ENCODE data around the gene CBR4.

CBR4 gene

DNA sequence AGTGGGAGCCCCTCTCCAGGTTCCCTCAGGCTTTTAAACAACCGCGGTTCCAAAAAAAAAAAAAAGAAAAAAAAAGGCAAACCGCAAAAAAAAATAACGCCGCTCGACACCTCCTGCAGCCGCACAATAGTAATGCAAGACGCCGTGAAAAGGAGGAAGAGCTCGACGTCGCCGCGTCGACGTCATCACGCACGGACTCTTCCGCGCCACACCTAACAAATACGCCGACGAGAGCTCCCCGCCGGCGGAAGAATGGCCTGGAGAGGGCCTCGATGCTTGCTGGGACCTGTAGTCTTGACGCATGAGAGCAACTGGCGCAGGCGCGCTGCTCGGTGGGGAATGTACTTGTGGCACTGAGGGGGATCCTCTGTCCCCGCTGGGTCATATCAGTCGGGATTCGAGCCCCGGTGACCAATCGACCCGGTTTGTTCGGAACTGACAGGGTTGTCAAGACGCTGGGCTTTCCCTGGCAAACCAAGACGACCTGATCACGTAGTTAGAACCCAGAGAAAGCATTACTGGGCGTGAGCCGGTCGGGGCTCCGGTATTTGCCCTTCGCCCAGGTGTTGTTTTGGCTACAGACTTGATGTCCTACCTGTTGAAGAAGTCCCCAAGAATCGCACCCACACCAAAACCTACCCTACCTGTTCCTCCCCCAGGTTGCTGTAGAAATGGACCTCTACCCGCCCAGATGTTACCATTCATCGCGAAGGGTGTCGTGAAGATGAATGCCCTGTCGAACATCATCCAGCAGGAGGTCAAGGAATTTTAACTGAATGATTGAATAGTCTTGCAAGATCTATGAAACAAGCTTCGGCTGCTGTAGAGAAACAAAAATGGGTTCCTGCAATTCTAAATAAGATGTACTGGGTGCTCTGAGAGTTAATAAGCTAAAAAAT, at the start of gene CBR4:
CBR4 (minus strand) TSS at position 131 of the 899 bp plus-strand sequence. CDS start 166 bp downstream, outside the sequence.
- TF ChIP-seq, protein P1, sequence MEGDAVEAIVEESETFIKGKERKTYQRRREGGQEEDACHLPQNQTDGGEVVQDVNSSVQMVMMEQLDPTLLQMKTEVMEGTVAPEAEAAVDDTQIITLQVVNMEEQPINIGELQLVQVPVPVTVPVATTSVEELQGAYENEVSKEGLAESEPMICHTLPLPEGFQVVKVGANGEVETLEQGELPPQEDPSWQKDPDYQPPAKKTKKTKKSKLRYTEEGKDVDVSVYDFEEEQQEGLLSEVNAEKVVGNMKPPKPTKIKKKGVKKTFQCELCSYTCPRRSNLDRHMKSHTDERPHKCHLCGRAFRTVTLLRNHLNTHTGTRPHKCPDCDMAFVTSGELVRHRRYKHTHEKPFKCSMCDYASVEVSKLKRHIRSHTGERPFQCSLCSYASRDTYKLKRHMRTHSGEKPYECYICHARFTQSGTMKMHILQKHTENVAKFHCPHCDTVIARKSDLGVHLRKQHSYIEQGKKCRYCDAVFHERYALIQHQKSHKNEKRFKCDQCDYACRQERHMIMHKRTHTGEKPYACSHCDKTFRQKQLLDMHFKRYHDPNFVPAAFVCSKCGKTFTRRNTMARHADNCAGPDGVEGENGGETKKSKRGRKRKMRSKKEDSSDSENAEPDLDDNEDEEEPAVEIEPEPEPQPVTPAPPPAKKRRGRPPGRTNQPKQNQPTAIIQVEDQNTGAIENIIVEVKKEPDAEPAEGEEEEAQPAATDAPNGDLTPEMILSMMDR (IDR thresholded peaks at IDR 0.05), result peak; percentile 25

DNA sequence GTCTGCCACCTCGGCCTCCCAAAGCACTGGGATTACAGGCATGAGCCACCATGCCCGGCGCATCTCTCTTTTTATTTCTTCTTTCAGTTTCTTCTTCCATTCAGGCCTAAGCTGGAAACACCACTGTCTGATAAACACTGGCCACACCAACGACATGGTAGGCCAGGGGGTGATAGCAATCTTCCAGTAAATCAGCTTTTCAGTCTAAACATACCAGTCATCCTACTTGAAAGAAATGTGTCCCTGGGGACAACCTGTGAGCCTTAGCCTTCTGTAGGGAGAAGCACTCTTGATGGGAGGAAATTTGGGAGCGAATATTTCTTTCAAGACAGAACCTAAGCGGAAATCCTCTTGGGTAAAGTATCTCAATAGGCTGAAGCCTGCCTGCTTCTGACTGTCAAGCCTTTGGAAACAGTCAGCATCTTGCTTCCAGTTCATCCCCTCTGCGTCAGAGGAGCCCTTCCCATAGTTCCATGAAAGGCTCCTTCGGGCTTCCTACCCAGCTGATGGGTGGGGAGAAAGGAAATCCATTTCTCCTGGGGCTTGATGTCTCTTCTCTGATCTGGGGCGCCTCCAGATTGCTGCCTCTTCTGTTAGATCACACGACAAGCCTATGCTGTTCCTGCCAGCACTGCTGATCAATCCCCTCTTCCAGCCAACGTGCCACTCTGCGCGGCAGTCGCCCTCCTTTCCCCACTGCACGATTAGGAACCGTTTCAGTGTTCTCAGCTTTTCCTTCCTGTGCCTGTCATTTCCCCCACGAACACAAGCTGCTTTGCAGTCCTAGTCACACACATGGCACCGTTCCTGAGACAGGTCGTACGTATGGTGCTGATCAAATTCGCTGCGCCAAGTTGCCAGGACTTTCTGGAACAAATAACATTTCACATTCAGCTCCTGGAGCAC, 49.5 kb upstream of the CBR4 start:
- no peaks in the 10 kb centered on the region for H3K4me1 ChIP-seq
- peak overlapping the region; percentile 63 for H3K27ac ChIP-seq
- no peak overlapping the region for H2AFZ ChIP-seq
- H3K27me3 ChIP-seq (ENCODE audit: control insufficient read depth, insufficient read depth, low read length), result no peaks in the 10 kb centered on the region
- no peak overlapping the region for H3K4me3 ChIP-seq (ENCODE audit: low read depth, low read length)
- H3K36me3 ChIP-seq (ENCODE audit: control insufficient read depth, insufficient read depth, low read length), result no peaks in the 10 kb centered on the region
- H3K4me2 ChIP-seq (ENCODE audit: low read length), result no peak overlapping the region
- TF ChIP-seq, protein P1 (IDR thresholded peaks at IDR 0.05), result no peak
- H3K9me3 ChIP-seq (ENCODE audit: control insufficient read depth, low read length), result no peaks in the 10 kb centered on the region
- no peak overlapping the region for H3K9ac ChIP-seq
- no peaks in the 10 kb centered on the region for H3K79me2 ChIP-seq

More for the DNA sequence above, at the start of gene CBR4:
- H3K27ac ChIP-seq, result peak within 1 kb of the TSS; percentile 88
- no peaks in the 10 kb centered on the region for H3K9me3 ChIP-seq (ENCODE audit: control insufficient read depth, low read length)
- peak within 1 kb of the TSS; percentile 86 for H3K4me3 ChIP-seq (ENCODE audit: low read depth, low read length)
- no peaks in the 10 kb centered on the region for H3K36me3 ChIP-seq (ENCODE audit: control insufficient read depth, insufficient read depth, low read length)
- peak within 1 kb of the TSS; percentile 93 for H2AFZ ChIP-seq
- H3K9ac ChIP-seq, result peak within 1 kb of the TSS; percentile 67
- peaks cover 2% of the 10 kb centered on the region for H3K79me2 ChIP-seq
- H3K4me1 ChIP-seq, result peaks cover 2% of the 10 kb centered on the region
- no peaks in the 10 kb centered on the region for H3K27me3 ChIP-seq (ENCODE audit: control insufficient read depth, insufficient read depth, low read length)
- peak within 1 kb of the TSS; percentile 89 for H3K4me2 ChIP-seq (ENCODE audit: low read length)

DNA sequence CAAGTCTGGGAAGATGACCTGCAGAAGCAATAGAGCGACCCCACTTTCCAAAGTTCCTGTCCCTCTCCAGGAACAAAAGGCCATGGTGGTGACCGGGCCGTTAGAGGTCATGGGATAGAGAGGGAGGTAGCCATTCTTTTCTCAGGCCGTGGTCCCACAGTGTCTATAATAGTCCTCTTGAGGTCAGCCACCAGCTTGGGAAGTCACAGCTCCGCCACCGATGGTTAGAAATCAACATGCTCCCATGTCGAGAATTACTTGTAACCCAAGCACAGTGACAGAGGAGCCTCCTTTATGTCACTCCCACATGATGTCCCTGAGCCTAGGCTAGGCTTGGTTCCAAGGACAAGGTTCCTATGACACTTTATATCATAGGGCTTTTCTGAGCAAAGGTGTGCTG, 48.3 kb upstream of the CBR4 start:
- H2AFZ ChIP-seq, result no peak overlapping the region
- no peak overlapping the region for H3K9ac ChIP-seq
- no peak overlapping the region for H3K27ac ChIP-seq
- H3K36me3 ChIP-seq (ENCODE audit: control insufficient read depth, insufficient read depth, low read length), result no peaks in the 10 kb centered on the region
- no peaks in the 10 kb centered on the region for H3K9me3 ChIP-seq (ENCODE audit: control insufficient read depth, low read length)
- H3K4me2 ChIP-seq (ENCODE audit: low read length), result no peak overlapping the region
- H3K4me3 ChIP-seq (ENCODE audit: low read depth, low read length), result no peak overlapping the region
- H3K27me3 ChIP-seq (ENCODE audit: control insufficient read depth, insufficient read depth, low read length), result no peaks in the 10 kb centered on the region
- TF ChIP-seq, protein P1 (IDR thresholded peaks at IDR 0.05), result no peak
- no peaks in the 10 kb centered on the region for H3K79me2 ChIP-seq
- H3K4me1 ChIP-seq, result no peaks in the 10 kb centered on the region

DNA sequence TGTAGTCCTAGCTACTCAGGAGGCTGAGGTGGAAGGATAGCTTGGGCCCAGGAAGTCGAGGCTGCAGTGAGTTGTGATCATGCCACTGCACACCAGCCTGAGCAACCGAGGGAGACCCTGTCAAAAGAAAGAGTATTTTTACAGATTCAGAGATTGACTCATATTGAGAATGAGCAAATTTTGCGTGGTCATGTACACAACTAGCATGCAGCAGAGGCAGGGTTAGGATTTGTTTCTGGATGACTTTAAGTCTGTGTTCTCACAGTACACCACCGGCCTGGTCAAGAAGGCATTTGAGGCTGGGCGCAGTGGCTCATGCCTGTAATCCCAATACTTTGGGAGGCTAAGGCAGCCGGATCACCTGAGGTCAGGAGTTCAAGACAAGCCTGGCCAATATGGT, 44.8 kb upstream of the CBR4 start:
- TF ChIP-seq, protein P1 (IDR thresholded peaks at IDR 0.05), result no peak
- H3K79me2 ChIP-seq, result no peaks in the 10 kb centered on the region
- no peak overlapping the region for H3K27ac ChIP-seq
- no peaks in the 10 kb centered on the region for H3K9me3 ChIP-seq (ENCODE audit: control insufficient read depth, low read length)
- no peak overlapping the region for H3K4me2 ChIP-seq (ENCODE audit: low read length)
- no peak overlapping the region for H3K4me3 ChIP-seq (ENCODE audit: low read depth, low read length)
- H3K27me3 ChIP-seq (ENCODE audit: control insufficient read depth, insufficient read depth, low read length), result no peaks in the 10 kb centered on the region
- H2AFZ ChIP-seq, result no peak overlapping the region
- no peak overlapping the region for H3K9ac ChIP-seq
- no peaks in the 10 kb centered on the region for H3K4me1 ChIP-seq
- no peaks in the 10 kb centered on the region for H3K36me3 ChIP-seq (ENCODE audit: control insufficient read depth, insufficient read depth, low read length)
